ENCODE results near the gene IFNL1. TPM values are rescaled to one million over a fixed set of nuclear protein-coding genes. Genes with fewer than 3 reads are reported as not detected.

Gene IFNL1
- total RNA-seq, 1 experiment from 2014 or later = not detected

DNA sequence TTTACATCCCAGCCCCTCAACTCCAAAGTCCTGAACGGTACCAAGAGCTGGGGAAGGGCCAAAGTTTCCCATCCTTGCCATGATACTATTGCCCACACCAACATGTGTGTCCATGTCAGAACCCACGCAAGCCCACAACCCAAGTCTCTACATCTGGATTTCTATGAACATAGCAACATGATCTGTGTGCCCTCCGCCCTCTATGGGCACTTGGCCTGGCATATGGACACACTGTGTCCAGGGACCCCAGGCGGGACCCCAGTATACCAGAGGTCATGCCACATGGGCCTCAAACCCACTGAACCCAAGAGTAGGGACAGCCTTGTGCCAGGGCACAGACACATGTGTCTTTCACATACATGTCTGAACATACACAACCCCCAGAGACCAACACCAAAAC lies 22.5 kb downstream of the IFNL1 start (continued):
- TF ChIP-seq, protein P1, sequence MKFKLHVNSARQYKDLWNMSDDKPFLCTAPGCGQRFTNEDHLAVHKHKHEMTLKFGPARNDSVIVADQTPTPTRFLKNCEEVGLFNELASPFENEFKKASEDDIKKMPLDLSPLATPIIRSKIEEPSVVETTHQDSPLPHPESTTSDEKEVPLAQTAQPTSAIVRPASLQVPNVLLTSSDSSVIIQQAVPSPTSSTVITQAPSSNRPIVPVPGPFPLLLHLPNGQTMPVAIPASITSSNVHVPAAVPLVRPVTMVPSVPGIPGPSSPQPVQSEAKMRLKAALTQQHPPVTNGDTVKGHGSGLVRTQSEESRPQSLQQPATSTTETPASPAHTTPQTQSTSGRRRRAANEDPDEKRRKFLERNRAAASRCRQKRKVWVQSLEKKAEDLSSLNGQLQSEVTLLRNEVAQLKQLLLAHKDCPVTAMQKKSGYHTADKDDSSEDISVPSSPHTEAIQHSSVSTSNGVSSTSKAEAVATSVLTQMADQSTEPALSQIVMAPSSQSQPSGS (CRISPR knock-in tag; IDR thresholded peaks at IDR 0.05; ENCODE audit: borderline replicate concordance, low read depth) = no peak
- no peak for TF ChIP-seq OVOL2 (CRISPR knock-in tag; IDR thresholded peaks at IDR 0.05; ENCODE audit: borderline replicate concordance)
- no peak for TF ChIP-seq NR2C2 (CRISPR knock-in tag; IDR thresholded peaks at IDR 0.05)
- TF ChIP-seq USF1 (CRISPR knock-in tag; IDR thresholded peaks at IDR 0.05) = no peak
- TF ChIP-seq ARID4B (CRISPR knock-in tag; IDR thresholded peaks at IDR 0.05; ENCODE audit: borderline replicate concordance) = no peak
- TF ChIP-seq SMAD4 (CRISPR knock-in tag; IDR thresholded peaks at IDR 0.05) = no peak
- no peak for TF ChIP-seq HMGXB4 (CRISPR knock-in tag; IDR thresholded peaks at IDR 0.05)
- TF ChIP-seq, protein P2, sequence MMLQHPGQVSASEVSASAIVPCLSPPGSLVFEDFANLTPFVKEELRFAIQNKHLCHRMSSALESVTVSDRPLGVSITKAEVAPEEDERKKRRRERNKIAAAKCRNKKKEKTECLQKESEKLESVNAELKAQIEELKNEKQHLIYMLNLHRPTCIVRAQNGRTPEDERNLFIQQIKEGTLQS (CRISPR knock-in tag; conservative IDR thresholded peaks at IDR 0.05) = no peak
- TF ChIP-seq CREB1 (CRISPR knock-in tag; IDR thresholded peaks at IDR 0.05) = no peak
- TF ChIP-seq FOXJ3 (CRISPR knock-in tag; IDR thresholded peaks at IDR 0.05; ENCODE audit: borderline replicate concordance) = no peak
- TF ChIP-seq AFF4 (CRISPR knock-in tag; IDR thresholded peaks at IDR 0.05; ENCODE audit: borderline replicate concordance) = no peak
- no peak for TF ChIP-seq RORB (CRISPR knock-in tag; IDR thresholded peaks at IDR 0.05)
- no peak for TF ChIP-seq ZMAT4 (CRISPR knock-in tag; IDR thresholded peaks at IDR 0.05)
- TF ChIP-seq IRF1 (CRISPR knock-in tag; IDR thresholded peaks at IDR 0.05) = no peak
- TF ChIP-seq TEAD4 (CRISPR knock-in tag; IDR thresholded peaks at IDR 0.05) = no peak

Measured in WTC11 (cell line).